Breast epithelium (tissue), 3 donors: Measurements from ENCODE around the gene KCNQ5.

Experiments used
- POLR2A ChIP-seq: fragments of 450-650 bp; IDR thresholded peaks from one replicate; pipeline ENCODE4 v1.6.1; 2016; ENCODE audit warnings: antibody characterized with exemption, mild to moderate bottlenecking, moderate library complexity
- TF ChIP-seq, protein P1 (sequence below), 3 donors: fragments of 450-650 bp; IDR thresholded peaks; one replicate each; pipeline ENCODE4 v1.5.1; 2016 to 2017; ENCODE audit warnings: antibody characterized with exemption in 3 of 3, mild to moderate bottlenecking in 3 of 3, moderate library complexity in 3 of 3

DNA sequence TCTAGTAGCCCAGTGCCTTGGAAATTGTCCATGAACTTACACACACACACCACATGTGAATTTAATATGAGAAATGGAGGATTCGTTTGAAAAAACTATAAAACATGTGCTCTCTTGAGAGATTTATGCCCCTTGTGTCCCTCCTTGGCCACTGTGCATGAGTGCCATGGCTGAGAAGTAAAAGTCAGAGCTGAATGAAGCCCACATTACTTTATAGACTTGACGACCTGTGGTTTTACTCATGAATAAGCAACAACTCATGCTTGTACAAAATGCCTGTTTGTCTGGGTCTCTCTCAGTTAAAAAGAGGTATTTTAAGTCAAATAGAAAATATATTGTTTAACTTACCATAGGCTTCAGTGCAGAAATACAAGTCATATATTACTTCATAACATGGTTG is 102.7 kb downstream of the KCNQ5 start:
- TF ChIP-seq, protein P1, sequence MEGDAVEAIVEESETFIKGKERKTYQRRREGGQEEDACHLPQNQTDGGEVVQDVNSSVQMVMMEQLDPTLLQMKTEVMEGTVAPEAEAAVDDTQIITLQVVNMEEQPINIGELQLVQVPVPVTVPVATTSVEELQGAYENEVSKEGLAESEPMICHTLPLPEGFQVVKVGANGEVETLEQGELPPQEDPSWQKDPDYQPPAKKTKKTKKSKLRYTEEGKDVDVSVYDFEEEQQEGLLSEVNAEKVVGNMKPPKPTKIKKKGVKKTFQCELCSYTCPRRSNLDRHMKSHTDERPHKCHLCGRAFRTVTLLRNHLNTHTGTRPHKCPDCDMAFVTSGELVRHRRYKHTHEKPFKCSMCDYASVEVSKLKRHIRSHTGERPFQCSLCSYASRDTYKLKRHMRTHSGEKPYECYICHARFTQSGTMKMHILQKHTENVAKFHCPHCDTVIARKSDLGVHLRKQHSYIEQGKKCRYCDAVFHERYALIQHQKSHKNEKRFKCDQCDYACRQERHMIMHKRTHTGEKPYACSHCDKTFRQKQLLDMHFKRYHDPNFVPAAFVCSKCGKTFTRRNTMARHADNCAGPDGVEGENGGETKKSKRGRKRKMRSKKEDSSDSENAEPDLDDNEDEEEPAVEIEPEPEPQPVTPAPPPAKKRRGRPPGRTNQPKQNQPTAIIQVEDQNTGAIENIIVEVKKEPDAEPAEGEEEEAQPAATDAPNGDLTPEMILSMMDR (IDR thresholded peaks at IDR 0.05): no peak
- no peak for TF ChIP-seq POLR2A
